ENCODE data around the gene GSTO2.

DNA sequence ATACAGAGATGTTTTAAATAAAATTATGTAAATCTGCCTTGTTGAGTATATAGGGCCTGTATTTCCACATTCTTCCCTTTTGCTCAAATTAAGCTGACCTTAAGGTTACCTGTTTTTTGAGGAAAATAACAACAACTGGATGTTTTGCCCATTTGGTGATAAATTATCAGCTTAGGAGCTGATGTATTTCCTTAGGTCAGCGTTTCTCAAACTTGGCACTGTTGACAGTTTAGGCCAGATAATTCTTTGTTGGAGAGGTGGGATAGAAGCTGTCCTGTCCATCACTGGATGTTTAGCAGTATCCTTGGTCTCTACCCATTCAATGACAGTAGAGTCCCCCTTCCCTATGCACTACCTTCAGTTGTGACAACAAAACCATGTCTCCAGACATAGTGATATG lies 7.2 kb downstream of the GSTO2 start:
- TF ChIP-seq POLR2A (IDR thresholded peaks at IDR 0.05), result no peak
- TF ChIP-seq, protein P1, sequence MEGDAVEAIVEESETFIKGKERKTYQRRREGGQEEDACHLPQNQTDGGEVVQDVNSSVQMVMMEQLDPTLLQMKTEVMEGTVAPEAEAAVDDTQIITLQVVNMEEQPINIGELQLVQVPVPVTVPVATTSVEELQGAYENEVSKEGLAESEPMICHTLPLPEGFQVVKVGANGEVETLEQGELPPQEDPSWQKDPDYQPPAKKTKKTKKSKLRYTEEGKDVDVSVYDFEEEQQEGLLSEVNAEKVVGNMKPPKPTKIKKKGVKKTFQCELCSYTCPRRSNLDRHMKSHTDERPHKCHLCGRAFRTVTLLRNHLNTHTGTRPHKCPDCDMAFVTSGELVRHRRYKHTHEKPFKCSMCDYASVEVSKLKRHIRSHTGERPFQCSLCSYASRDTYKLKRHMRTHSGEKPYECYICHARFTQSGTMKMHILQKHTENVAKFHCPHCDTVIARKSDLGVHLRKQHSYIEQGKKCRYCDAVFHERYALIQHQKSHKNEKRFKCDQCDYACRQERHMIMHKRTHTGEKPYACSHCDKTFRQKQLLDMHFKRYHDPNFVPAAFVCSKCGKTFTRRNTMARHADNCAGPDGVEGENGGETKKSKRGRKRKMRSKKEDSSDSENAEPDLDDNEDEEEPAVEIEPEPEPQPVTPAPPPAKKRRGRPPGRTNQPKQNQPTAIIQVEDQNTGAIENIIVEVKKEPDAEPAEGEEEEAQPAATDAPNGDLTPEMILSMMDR (IDR thresholded peaks at IDR 0.05), result no peak

All from lower leg skin (tissue), 3 donors.